ENCODE results near the gene PRRG1.

Gene PRRG1

DNA sequence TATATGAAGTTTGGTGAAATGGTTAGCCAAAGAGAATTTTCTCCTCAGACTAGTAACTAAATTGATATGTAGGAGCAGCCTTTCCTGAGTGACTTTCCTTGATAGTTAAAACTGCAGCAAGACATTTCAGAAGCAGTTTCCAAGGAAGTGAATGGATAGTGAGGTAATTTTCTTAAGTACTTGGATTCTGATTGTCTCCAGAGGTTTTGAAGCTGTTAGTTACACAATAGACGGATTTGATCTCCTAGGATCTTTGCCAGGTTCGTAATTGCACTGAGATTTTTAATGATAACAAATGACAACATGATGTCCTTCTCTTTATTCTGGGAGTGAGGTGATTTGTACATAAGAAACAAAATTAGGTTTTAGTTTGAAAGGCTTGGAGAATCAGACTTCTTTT lies 29.2 kb downstream of the PRRG1 start:
- peak overlapping the region; percentile 31; the same call in 1 of the 2 replicates for H3K27ac ChIP-seq
- TF ChIP-seq, protein P1, sequence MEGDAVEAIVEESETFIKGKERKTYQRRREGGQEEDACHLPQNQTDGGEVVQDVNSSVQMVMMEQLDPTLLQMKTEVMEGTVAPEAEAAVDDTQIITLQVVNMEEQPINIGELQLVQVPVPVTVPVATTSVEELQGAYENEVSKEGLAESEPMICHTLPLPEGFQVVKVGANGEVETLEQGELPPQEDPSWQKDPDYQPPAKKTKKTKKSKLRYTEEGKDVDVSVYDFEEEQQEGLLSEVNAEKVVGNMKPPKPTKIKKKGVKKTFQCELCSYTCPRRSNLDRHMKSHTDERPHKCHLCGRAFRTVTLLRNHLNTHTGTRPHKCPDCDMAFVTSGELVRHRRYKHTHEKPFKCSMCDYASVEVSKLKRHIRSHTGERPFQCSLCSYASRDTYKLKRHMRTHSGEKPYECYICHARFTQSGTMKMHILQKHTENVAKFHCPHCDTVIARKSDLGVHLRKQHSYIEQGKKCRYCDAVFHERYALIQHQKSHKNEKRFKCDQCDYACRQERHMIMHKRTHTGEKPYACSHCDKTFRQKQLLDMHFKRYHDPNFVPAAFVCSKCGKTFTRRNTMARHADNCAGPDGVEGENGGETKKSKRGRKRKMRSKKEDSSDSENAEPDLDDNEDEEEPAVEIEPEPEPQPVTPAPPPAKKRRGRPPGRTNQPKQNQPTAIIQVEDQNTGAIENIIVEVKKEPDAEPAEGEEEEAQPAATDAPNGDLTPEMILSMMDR (conservative IDR thresholded peaks at IDR 0.05) = no peak

DNA sequence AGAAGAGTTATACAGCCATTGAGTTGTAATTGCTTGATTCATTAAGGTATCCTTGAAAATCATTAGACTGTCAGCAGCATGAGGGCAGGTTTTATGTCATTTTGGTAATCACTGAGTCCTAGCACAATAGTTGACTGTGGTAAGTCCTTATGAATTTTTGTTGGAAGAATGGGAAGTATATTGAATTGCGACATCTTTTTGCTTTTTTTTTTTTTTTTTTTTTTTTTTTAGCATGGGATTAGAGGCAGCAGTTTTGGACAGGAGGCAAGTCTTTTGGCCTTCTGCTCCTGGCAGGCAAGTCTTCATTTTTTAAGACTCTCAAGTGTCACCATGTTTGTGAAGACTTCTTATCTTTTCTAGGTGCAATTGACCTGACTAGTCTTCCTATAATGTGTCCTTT lies 29.7 kb downstream of the PRRG1 start:
- peak overlapping the region; percentile 31; the same call in 1 of the 2 replicates for H3K27ac ChIP-seq
- TF ChIP-seq, protein P1 (conservative IDR thresholded peaks at IDR 0.05) = no peak

DNA sequence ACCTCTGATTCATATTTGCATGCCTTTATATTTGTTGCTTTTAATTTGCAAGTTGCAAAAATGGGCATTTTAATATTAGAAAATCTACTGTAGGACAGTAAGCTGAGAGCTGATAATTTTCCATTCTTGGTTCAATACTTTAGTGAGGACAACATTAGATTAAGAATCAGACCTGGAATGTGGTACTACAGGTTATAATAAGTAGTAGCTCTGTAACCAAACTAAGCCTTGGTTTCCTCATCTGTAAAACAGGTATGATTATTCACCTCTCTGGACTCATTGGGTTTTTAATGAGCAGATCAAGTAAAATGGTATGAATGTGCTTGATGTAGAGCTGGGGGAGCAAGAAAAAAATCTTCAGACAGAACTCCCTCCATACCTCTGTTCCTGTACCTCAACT lies 31.1 kb downstream of the PRRG1 start:
- TF ChIP-seq, protein P1 (conservative IDR thresholded peaks at IDR 0.05) = no peak
- H3K27ac ChIP-seq = no peak overlapping the region

DNA sequence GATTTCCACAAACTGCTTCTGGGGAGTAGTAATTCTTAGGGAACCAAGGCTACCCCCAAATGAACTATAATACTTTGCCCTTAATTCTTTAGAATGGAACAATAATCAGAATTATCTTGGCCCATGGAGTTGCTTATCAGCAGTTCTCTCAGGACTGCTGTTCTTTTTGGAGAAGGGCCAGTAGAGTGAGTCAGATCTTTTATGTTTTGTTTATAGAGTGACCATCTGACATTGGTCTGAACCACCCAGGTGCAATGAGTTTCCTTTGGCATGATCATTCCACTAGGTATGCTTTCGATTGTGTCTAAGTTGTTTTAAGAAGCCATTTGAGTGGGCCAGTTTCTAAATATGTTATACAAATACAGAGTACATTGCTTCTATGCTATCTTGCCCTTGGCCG lies 31.8 kb downstream of the PRRG1 start:
- no peak overlapping the region for H3K27ac ChIP-seq

DNA sequence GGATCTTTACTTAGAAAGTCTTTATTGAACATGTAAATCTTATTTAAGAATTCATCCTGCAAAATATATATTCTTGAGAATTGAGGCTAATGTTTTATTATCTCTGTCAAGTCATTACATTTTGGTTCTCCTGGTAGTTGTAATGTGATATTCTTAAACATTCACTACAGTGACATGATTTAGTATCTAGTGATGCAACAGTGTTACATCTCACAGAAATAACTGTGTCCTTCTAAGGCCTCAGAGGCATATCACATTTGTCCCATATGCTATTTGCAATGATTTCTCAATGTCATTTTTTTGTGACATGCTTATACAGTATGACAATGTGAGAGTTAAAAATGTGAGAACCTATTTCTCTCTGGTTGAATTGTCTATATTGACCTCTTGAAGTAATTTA lies 34.1 kb downstream of the PRRG1 start:
- TF ChIP-seq, protein P1 (conservative IDR thresholded peaks at IDR 0.05) = no peak
- no peak overlapping the region for H3K27ac ChIP-seq

More for the DNA sequence above, 31.8 kb downstream of the PRRG1 start:
- TF ChIP-seq, protein P1 (conservative IDR thresholded peaks at IDR 0.05) = no peak

DNA sequence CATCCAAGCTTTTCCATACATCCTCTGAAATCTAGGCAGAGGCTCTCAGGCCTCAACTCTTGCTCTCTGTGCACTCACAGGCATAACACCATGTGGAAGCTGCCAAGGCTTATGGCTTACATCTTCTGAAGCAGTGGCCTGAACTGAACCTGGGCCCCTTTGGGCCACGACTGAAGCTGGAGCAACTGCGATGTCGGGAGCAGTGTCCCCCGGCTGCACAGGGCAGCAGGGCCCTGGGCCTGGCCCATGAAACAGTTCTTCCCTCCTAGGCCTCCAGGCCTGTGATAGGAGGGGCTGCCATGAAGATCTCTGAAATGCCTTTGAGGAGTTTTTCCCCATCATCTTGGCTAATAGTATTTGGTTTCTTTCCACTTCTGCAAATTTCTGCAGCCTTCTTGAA lies 39.2 kb downstream of the PRRG1 start:
- TF ChIP-seq, protein P1 (conservative IDR thresholded peaks at IDR 0.05) = no peak
- H3K27ac ChIP-seq = no peak overlapping the region

DNA sequence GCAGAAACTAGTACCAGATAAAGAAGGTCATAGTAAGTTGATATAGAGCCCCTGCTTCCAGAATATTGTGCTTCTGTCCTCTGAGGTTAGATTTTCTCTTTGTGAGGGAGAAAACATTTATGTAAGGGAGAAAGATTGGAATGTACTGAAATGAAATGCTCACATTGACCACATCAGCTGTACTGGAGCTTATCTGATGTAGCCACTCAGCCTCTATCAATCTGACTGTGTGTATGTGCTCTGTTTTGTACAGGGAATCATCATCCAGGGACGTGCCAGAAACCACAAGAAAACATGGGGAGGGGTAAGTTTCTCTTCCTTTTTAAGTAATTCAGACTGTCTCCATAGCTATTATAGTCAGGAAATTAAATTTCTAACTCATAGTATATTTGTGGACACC lies 56.8 kb downstream of the PRRG1 start:
- TF ChIP-seq, protein P1 (conservative IDR thresholded peaks at IDR 0.05) = no peak
- no peak overlapping the region for H3K27ac ChIP-seq

DNA sequence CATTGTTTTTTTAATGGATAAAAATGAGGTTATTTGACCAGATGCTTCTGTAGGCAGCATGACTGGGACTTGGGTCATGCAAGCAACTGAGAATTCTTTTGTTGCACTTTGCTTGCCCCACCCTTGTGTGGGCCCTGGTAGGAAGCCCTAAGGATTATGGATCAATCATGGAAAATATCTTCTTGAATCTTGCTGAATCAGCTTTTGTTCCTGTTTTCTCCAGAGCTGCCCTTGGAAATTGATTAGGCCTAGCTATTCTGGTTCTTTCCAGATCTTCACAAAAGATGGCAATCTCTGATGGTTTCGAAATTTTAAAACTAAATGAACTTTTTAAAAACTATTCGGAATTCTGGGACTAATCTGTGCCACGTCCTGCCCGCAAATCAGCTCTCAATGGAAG lies 58.6 kb downstream of the PRRG1 start:
- no peak overlapping the region for H3K27ac ChIP-seq
- TF ChIP-seq, protein P1 (conservative IDR thresholded peaks at IDR 0.05) = no peak
